ENCODE results near the gene SEPTIN5. TPM values are rescaled to one million over a fixed set of nuclear protein-coding genes. Genes with fewer than 3 reads are reported as not detected.

The SEPTIN5 gene
- total and polyA plus RNA-seq, 9 of the 15 experiments (the other 6 are each of a cell fraction or from before 2014, with no cell fraction given) = 0.03 to 195 (median 119) TPM

DNA sequence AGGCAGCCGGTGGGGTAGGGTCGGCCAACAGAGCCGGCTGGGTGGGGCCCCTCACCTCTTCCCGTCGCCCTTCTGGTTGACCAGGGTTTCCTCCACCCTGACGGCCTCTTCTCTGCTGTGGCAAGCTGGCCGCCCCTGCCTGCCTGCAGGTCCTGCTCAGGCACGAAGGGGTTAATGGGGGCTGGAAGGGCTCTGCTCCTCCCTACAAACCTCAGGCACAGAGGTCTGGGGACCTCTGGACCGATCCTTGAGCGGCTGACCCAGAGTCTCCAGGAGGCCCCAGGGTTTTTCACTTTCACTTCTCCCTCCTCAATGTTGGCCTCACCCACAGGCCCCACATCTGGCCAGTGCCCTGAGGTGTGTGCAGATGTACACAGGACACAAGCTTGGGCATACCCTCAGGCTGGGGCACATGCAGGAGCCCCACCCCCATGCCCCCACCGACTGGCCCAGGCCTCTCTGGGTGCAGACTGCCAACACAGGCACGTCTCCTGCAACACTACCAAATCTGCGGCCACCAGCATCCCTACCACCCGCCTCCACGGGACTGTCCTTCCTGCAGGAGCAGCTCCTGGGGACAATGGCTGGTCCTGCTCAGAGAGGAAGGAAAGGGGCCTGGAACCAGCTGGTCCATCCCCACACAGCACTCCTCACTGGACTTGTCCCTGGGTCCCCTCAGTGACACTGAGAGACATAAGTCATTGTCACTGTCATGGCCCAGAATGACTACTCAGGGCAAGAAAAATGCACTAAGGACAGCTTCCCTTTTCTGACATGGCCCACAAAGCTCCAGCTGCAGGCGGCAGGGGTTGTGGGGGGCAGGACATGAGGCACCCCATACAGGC lies 43.1 kb downstream of the SEPTIN5 start (continued):
- TF ChIP-seq, protein P1, sequence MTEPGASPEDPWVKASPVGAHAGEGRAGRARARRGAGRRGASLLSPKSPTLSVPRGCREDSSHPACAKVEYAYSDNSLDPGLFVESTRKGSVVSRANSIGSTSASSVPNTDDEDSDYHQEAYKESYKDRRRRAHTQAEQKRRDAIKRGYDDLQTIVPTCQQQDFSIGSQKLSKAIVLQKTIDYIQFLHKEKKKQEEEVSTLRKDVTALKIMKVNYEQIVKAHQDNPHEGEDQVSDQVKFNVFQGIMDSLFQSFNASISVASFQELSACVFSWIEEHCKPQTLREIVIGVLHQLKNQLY (CRISPR knock-in tag; conservative IDR thresholded peaks at IDR 0.05) = peak in 1 of 2 experiments; percentile 71; a peak in 1 of 4 replicates
- no peak for TF ChIP-seq ZBTB8A (IDR thresholded peaks at IDR 0.05; ENCODE audit: partially characterized antibody)
- no peak for TF ChIP-seq POLR2G (IDR thresholded peaks at IDR 0.05; ENCODE audit: low read depth, low read length)
- TF ChIP-seq WHSC1 (IDR thresholded peaks at IDR 0.05; ENCODE audit: low read length) = peak; percentile 78
- peak; percentile 11; the same call in 1 of the 2 replicates for TF ChIP-seq TOE1 (IDR thresholded peaks at IDR 0.05; ENCODE audit: borderline replicate concordance)
- no peak for TF ChIP-seq TOE1 (CRISPR knock-in tag; IDR thresholded peaks at IDR 0.05; ENCODE audit: borderline replicate concordance, low read depth)
- peak; percentile 96 for TF ChIP-seq CHD1 (IDR thresholded peaks at IDR 0.05; ENCODE audit: low read length)
- TF ChIP-seq KDM2B (CRISPR knock-in tag; IDR thresholded peaks at IDR 0.05) = peak; percentile 62; the same call in 1 of the 2 replicates
- peak; percentile 33; the same call in 1 of the 2 replicates for TF ChIP-seq MTA3 (IDR thresholded peaks at IDR 0.05; ENCODE audit: borderline replicate concordance)
- peak; percentile 20; the same call in 1 of the 2 replicates for TF ChIP-seq BRD4 (IDR thresholded peaks at IDR 0.05)
- TF ChIP-seq HSF4 (CRISPR knock-in tag; IDR thresholded peaks at IDR 0.05; ENCODE audit: borderline replicate concordance) = 0 out of 2 replicates have a peak, but pooled peaks have one; percentile 31
- TF ChIP-seq KAT2B (IDR thresholded peaks at IDR 0.05; ENCODE audit: low read depth, low read length) = no peak
- TF ChIP-seq, protein P2, sequence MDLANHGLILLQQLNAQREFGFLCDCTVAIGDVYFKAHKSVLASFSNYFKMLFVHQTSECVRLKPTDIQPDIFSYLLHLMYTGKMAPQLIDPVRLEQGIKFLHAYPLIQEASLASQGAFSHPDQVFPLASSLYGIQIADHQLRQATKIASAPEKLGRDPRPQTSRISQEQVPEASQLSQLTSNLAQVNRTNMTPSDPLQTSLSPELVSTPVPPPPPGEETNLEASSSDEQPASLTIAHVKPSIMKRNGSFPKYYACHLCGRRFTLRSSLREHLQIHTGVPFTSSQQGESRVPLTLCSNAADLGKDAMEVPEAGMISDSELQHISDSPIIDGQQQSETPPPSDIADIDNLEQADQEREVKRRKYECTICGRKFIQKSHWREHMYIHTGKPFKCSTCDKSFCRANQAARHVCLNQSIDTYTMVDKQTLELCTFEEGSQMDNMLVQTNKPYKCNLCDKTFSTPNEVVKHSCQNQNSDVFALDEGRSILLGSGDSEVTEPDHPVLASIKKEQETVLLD (IDR thresholded peaks at IDR 0.05) = peak; percentile 44; the same call in 1 of the 2 replicates
- TF ChIP-seq KLF1 (tag; IDR thresholded peaks at IDR 0.05) = 0 out of 2 replicates have a peak, but pooled peaks have one; percentile 56
- TF ChIP-seq CREM (IDR thresholded peaks at IDR 0.05; ENCODE audit: low read depth) = no peak
- TF ChIP-seq, protein P3, sequence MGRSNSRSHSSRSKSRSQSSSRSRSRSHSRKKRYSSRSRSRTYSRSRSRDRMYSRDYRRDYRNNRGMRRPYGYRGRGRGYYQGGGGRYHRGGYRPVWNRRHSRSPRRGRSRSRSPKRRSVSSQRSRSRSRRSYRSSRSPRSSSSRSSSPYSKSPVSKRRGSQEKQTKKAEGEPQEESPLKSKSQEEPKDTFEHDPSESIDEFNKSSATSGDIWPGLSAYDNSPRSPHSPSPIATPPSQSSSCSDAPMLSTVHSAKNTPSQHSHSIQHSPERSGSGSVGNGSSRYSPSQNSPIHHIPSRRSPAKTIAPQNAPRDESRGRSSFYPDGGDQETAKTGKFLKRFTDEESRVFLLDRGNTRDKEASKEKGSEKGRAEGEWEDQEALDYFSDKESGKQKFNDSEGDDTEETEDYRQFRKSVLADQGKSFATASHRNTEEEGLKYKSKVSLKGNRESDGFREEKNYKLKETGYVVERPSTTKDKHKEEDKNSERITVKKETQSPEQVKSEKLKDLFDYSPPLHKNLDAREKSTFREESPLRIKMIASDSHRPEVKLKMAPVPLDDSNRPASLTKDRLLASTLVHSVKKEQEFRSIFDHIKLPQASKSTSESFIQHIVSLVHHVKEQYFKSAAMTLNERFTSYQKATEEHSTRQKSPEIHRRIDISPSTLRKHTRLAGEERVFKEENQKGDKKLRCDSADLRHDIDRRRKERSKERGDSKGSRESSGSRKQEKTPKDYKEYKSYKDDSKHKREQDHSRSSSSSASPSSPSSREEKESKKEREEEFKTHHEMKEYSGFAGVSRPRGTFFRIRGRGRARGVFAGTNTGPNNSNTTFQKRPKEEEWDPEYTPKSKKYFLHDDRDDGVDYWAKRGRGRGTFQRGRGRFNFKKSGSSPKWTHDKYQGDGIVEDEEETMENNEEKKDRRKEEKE (IDR thresholded peaks at IDR 0.05; ENCODE audit: borderline replicate concordance in 1 of 2, control insufficient read depth in 1 of 2, low read depth in 2 of 2, low read length in 1 of 2) = no peak
